HS-27A (cell line): Measurements from ENCODE around the gene CCDC150.
"Not testable (repeated sequence)": the region's sequence is repeated elsewhere in the genome, so short reads cannot be mapped to it uniquely, and the experiment has no call there.

Experiments used
- DNase-seq: peaks from one replicate; pipeline ENCODE4 v3.0.0-alpha.2; 2012; ENCODE audit warnings: low read depth, missing footprints

Gene CCDC150

DNA sequence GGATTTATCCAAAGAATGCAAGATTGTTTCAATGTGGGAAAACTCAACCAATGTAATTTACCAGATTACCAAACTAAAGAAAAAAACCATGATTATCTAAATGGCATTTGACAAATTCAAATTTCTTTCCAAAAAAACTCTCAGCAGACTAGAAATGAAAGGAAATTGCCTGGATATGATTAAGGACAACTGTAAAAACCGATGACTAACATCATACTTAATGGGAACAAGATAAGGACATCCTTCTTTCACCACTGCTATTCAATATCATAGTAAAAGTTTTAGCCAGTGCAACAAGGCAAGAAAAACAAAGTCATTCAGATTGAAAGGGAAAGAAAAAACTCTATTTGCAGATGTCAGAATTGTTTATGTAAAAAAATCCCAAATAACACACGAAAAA, 4.4 kb upstream of the CCDC150 start:
- no peak for DNase-seq

DNA sequence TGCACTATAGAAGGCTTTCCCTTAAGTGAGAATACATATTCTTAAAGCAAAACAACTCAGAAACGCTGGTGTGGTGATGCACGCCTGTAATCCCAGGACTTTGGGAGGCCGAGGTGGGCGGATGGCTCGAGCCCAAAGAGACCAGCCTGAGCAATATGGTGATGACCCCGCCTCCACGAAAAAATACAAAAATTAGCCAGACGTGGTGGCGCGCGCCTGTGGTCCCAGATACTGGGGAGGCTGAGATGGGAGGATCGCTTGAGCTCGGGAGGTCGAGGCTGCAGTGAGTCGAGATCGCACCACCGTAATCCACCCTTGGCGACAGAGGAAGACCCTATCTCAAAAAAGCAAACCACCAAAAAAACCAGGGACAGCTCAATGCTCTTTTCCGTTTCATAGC, 750 bp upstream of the CCDC150 start:
- DNase-seq = no peak

DNA sequence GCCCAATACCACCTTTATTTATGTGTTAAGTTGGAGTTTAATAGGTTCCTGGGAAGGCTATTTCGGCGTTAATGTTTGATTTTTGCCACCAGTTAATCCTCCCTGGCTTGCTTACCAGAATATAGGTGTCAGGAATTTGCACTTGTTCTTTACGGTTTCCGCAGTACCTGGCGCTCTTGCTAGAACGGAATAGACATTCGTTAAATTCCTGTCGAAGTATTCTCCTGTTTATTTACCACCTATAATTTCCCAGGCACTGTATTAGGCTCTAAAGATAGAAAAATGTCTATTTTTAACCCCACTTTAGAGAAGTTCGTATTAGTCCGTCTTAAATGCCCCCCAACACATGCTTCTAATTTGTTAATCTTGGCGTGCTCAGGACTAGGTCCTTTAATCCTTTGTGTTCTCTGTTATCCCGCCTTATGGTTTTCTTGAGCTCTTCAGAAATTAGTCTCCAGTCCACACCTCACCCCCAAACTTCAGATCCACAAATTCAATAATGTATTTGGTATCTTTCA, 575 bp downstream of the CCDC150 start:
- DNase-seq = no peak

- DNase-seq = no peak
Measured at GRCh38 chr2:196649202-196649601, 9.7 kb downstream of the CCDC150 start.

DNA sequence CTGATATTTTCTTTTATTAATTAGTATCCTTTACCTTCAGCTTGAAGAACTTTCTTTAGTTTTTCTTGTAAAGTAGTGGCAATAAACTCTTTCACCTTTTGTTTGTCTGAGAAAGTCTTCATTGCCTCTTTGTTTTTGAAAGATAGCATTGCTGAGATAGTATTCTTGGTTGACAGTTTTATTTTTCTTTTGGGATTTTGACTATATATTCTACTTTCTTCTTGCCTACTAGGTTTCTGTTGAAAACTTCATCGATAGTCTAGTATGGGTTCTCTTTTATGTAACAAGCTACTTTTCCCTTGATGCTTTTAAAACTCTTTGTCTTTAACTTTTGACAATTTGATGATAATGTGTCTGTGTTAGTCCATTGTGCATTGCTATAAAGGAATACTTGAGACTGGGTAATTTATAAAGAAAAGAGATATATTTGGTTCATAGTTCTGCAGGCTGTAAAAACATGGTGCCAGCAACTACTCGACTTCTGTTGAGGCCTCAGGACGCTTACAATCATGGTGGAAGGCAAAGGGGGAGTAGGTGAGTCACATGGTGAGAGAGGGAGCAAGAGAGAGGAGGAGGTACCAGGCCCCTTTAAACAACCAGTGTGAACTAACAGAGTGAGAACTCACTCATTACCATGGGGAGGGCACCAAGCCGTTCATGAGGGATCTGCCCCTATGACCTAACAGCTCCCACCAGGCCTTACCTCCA, 12.0 kb downstream of the CCDC150 start:
- DNase-seq = no peak

DNA sequence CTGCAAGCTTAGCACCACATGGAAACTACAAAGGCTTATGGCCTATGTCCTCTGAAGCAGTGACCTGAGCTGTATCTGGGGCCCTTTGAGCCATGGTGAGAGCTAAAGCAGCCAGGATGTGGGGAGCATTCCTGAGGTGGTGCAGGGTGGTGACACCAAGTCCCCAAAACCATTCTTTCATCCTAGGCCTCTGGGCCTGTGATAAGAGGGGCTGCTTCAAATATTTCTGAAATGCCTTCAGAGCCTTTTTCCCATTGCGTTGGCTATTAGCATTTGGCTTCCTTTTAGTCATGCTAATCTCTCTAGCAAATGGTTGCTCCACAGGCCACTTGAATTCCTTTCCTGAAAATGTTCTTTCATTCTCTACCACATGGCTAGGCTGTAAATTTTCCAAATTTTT, 13.4 kb downstream of the CCDC150 start:
- no peak for DNase-seq

DNA sequence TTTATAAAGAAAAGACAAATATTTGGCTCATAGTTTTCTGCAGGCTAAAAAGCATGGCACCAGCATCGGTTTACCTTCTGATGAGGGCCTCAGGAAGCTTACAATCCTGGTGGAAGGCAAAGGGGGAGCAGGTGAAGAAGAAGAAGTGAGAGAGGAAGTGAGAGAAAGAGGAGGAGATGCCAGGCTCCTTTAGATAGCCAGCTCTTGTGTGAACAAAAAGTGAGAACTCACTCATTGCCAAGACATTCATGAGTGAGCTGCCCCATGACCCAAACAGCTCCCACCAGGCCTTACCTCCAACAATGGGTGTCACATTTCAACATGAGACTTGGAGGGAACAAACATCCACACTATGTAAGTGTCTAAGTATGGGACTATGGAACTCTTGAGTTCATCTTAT, 14.3 kb downstream of the CCDC150 start:
- DNase-seq = no peak

- no peak for DNase-seq
Measured at GRCh38 chr2:196655761-196656160, 16.2 kb downstream of the CCDC150 start.

- DNase-seq = no peak
Measured at GRCh38 chr2:196657333-196657732, 17.8 kb downstream of the CCDC150 start.

- DNase-seq = no peak
Measured at GRCh38 chr2:196659844-196660243, 20.3 kb downstream of the CCDC150 start.

- DNase-seq = peak; percentile 31
Measured at GRCh38 chr2:196660244-196660643, 20.7 kb downstream of the CCDC150 start.

- DNase-seq = no peak
Measured at GRCh38 chr2:196670342-196670741, 30.8 kb downstream of the CCDC150 start.

- no peak for DNase-seq
Measured at GRCh38 chr2:196675963-196676362, 36.4 kb downstream of the CCDC150 start.

DNA sequence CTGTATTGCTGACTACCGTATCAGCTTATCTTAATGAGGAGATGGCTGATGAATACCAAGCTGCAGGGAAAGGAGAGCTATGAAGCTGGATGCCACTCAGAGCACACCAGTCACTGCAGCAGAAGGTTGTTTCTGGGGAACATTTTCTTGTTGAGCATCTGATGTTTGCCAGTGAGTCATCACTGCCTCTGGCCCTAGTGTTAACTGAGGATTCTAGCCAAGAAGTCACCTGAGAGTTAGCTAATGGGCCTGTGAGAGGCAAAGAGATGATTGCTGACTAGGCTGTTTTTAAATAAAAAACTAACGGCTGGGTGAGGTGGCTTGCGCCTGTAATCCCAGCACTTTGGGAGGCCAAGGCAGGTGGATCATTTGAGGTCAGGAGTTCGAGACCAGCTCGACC, 37.9 kb downstream of the CCDC150 start:
- no peak for DNase-seq

- no peak for DNase-seq
Measured at GRCh38 chr2:196679368-196679767, 39.9 kb downstream of the CCDC150 start.

DNA sequence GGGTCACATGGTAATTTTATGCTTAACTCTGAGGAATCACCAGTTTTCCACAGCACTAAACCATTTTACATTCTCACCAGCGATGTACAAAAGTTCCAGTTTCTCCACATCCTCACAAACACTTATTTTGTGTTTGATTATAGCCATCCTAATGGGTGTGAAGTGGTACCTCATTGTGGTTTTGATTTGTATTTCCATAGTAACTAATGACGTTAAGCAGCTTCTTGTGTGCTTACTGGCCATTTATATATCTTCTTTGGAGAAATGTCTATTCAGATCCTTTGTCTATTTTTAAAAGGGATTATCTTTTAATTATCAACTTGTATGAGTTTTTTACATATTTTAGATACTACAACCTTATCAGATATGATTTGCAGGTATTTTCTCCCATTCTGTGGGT, 42.0 kb downstream of the CCDC150 start:
- DNase-seq = no peak

DNA sequence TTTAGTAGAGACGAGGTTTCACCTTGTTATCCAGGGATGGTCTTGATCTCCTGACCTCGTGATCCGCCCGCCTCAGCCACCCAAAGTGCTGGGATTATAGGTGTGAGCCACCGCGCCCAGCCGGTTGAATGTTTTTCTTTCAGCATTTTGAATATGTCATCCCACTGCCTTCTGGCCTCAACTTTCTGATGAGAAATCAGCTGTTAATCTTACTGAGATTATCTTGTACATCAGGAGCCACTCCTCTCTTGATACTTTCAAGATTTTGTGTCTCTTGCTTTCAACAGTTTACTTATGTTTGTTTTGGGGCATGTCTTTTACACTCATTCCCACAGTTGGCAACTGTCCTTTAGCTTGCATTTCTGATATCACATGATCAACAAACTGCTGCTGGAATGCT, 46.3 kb downstream of the CCDC150 start:
- no peak for DNase-seq

DNA sequence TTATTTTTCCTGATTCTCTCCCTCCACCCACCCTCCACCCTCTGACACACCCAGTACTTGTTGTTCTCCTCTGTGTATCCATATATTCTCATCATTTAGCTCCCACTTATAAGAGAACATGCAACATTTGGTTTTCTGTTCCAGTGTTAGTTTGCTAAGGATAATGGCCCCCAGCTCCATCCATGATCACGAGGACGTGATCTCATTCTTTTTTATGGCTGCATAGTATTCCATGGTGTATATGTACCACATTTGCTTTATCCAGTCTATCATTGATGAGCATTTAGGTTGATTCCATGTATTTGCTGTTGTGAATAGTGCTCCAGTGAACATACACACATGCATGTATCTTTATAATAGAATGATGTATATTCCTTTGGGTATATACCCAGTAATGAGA, 47.2 kb downstream of the CCDC150 start:
- not testable (repeated sequence) for DNase-seq

- no peak for DNase-seq
Measured at GRCh38 chr2:196696423-196697079, 57.0 kb downstream of the CCDC150 start.

DNA sequence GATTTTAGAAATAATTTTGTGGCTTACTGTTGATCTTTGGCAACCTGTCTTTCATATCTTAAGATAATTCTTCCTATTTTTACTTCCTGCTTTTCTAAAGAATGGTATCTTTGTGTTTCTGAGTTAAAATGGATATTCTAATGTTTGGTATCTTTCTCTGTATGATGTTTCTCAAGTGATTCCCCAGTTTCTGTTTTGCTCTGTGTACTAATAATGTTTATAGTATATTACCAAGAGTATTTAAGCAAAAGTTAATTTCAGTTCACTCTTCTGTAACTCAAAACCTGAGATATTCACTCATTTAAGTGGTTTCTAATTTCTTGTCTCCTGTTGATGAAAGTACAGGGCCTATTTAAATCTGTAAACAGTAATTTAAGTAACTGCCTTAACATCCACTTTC, 58.3 kb downstream of the CCDC150 start:
- no peak for DNase-seq

DNA sequence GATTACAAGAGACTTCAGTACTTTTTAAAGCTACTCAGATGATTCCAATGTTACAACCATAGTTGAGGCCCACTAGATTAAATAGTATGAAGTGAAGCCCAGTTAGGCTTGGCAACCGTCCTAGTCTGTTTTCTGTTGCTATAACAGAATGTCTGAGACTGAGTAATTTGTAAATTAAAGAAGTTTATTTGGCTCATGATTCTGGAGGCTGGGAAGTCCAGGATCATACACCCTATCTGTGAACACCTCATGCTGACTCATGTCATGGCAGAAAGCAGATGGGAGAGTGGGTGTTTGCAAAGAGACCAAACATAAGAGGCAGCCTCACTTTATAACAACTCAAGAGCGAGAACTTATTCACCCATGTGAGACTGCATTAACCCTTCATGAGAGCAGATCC, 63.1 kb downstream of the CCDC150 start:
- DNase-seq = no peak

DNA sequence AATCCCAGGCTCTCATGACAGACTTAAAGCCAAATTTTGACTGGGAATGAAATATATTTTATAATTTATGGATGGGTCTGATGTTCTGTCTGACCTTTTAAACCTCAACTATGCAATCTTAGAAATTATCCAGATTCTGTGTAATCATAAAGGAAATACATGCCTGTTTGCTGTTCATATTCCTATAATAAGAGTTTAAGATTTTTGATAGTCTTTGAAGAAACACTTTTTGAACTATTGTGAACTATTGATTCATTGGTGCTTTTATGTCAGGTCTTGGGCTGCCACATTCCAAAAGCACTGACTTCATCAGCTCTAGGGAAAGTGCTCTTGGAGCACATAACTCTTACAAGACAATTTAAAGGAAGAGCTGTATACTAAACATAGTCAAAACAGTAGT, 64.2 kb downstream of the CCDC150 start:
- DNase-seq = no peak

GRCh38 chr2:196710056-196710455, 70.5 kb downstream of the CCDC150 start:
- not testable (repeated sequence) for DNase-seq

GRCh38 chr2:196711625-196712024, 72.1 kb downstream of the CCDC150 start:
- no peak for DNase-seq
